Liver (tissue), 9 donors: ENCODE measurements around the gene PSMB10. TPM values are rescaled to one million over a fixed set of nuclear protein-coding genes. Genes with fewer than 3 reads are reported as not detected.

ENCODE experiments used
- DNase-seq: peaks from one replicate; pipeline ENCODE4 v3.0.0-alpha.2; 2017; ENCODE audit warnings: low spot score
- H3K27ac ChIP-seq, 2 donors: one replicate each; pipeline ENCODE4 v1.7.0; 2013; ENCODE audit warnings: inconsistent platforms in 2 of 2, low read length in 2 of 2, control low read depth in 1 of 2, low read depth in 1 of 2, mild to moderate bottlenecking in 1 of 2
- H3K27me3 ChIP-seq, 4 donors: one replicate each; pipeline versions ENCODE4 v1.6.1 to v1.7.0; 2013; ENCODE audit warnings: low read length in 3 of 4, inconsistent platforms in 1 of 4, mild to moderate bottlenecking in 1 of 4, moderate library complexity in 1 of 4; ENCODE audit not compliant: control insufficient read depth in 4 of 4, insufficient read depth in 4 of 4
- H3K36me3 ChIP-seq, 4 donors: one replicate each; pipeline versions ENCODE4 v1.6.1 to v1.7.0; 2013; ENCODE audit warnings: low read length in 3 of 4, mild to moderate bottlenecking in 3 of 4, low read depth in 1 of 4, moderate library complexity in 1 of 4; ENCODE audit not compliant: control insufficient read depth in 4 of 4, insufficient read depth in 3 of 4
- H3K4me1 ChIP-seq, 4 donors: one replicate each; pipeline versions ENCODE4 v1.6.1 to v1.7.0; 2013; ENCODE audit warnings: low read length in 3 of 4, mild to moderate bottlenecking in 3 of 4, moderate library complexity in 1 of 4; ENCODE audit not compliant: control insufficient read depth in 4 of 4, insufficient read depth in 4 of 4
- H3K4me3 ChIP-seq, 3 donors: one replicate each; pipeline versions ENCODE4 v1.6.1 to v1.7.0; 2013; ENCODE audit warnings: low read length in 3 of 3, control low read depth in 1 of 3, low read depth in 1 of 3, mild to moderate bottlenecking in 1 of 3
- H3K9ac ChIP-seq, 2 donors: one replicate each; pipeline ENCODE4 v1.7.0; 2013; ENCODE audit warnings: low read length in 2 of 2, mild to moderate bottlenecking in 2 of 2, moderate library complexity in 2 of 2, control low read depth in 1 of 2, low read depth in 1 of 2
- H3K9me3 ChIP-seq, 4 donors: one replicate each; pipeline versions ENCODE4 v1.6.1 to v1.7.0; 2013; ENCODE audit warnings: low read length in 3 of 4; ENCODE audit not compliant: control insufficient read depth in 4 of 4
- EGR1 ChIP-seq, 2 donors: IDR thresholded peaks; 2 replicates each; pipeline ENCODE4 v1.6.1; 2016 to 2018; ENCODE audit warnings: antibody characterized with exemption in 2 of 2, low read depth in 2 of 2
- FOXA1 ChIP-seq: IDR thresholded peaks from 2 replicates; pipeline ENCODE4 v1.6.1; 2016; ENCODE audit warnings: antibody characterized with exemption
- FOXA2 ChIP-seq: IDR thresholded peaks from 2 replicates; pipeline ENCODE4 v1.6.1; 2016; ENCODE audit warnings: antibody characterized with exemption
- GABPA ChIP-seq, 2 donors: IDR thresholded peaks in 1 of 2; conservative IDR thresholded peaks in 1 of 2; 2 replicates each; pipeline ENCODE4 v1.6.1; 2016; ENCODE audit warnings: antibody characterized with exemption in 2 of 2, mild to moderate bottlenecking in 1 of 2, moderate library complexity in 1 of 2
- HNF4A ChIP-seq, 2 donors: conservative IDR thresholded peaks; 2 replicates each; pipeline ENCODE4 v1.6.1; 2016; ENCODE audit warnings: antibody characterized with exemption in 2 of 2, mild to moderate bottlenecking in 2 of 2
- HNF4G ChIP-seq: IDR thresholded peaks from 2 replicates; pipeline ENCODE4 v1.6.1; 2016; ENCODE audit warnings: antibody characterized with exemption
- JUND ChIP-seq, 2 donors: IDR thresholded peaks; 2 replicates each; pipeline ENCODE4 v1.6.1; 2016; ENCODE audit warnings: antibody characterized with exemption in 2 of 2
- NR2F2 ChIP-seq: IDR thresholded peaks from 2 replicates; pipeline ENCODE4 v1.6.1; 2016; ENCODE audit warnings: antibody characterized with exemption
- RAD21 ChIP-seq, 2 donors: IDR thresholded peaks; 2 replicates each; pipeline ENCODE4 v1.6.1; 2016; ENCODE audit warnings: antibody characterized with exemption in 2 of 2, mild to moderate bottlenecking in 2 of 2
- RXRA ChIP-seq, 2 donors: IDR thresholded peaks; 2 replicates each; pipeline ENCODE4 v1.6.1; 2017 to 2018; ENCODE audit warnings: antibody characterized with exemption in 2 of 2, mild to moderate bottlenecking in 1 of 2
- SP1 ChIP-seq: IDR thresholded peaks from 2 replicates; pipeline ENCODE4 v1.6.1; 2018; ENCODE audit warnings: antibody characterized with exemption, mild to moderate bottlenecking
- TAF1 ChIP-seq: conservative IDR thresholded peaks from 2 replicates; pipeline ENCODE4 v1.6.1; 2016; ENCODE audit warnings: antibody characterized with exemption, mild to moderate bottlenecking
- YY1 ChIP-seq: IDR thresholded peaks from 2 replicates; pipeline ENCODE4 v1.6.1; 2016; ENCODE audit warnings: antibody characterized with exemption, mild to moderate bottlenecking
- WGBS: extraction: QIAGEN DNeasy Blood & Tissue Kit; methylation state at CpG from one replicate; pipeline ENCODE4 v1.1.7; 2013; 5-methylcytosine and 5-hydroxymethylcytosine counted together
- polyA plus RNA-seq, 2 donors: library from polyadenylated mRNA; stranded (reverse) in 1 of 2; unstranded in 1 of 2; fragments of 200-250 nt in 1 of 2; fragments of >200 nt in 1 of 2; fragmentation: Nextera tagmentation in 1 of 2; extraction: Ambion mirVana in 1 of 2; gene quantifications; one replicate each; pipeline versions ENCODE4 v1.2.1 to v1.2.3, GENCODE V29; 2013 to 2015
- total RNA-seq, 2 donors: library from RNA; depleted of rRNA; stranded (reverse); fragments of >200 nt; gene quantifications; one replicate each; pipeline ENCODE4 v1.2.3, GENCODE V29; 2014
- TF ChIP-seq, protein P1 (sequence below): fragments of 150-350 bp; IDR thresholded peaks from 2 replicates; pipeline ENCODE4 v1.5.1; 2017; ENCODE audit warnings: improper control_type of control experiment, low read depth, low read length; ENCODE audit not compliant: missing input control
- TF ChIP-seq, protein P2 (sequence below): IDR thresholded peaks from 2 replicates; pipeline ENCODE4 v1.6.1; 2016; ENCODE audit warnings: antibody characterized with exemption
- TF ChIP-seq, protein P3 (sequence below): IDR thresholded peaks from 2 replicates; pipeline ENCODE4 v1.6.1; 2016; ENCODE audit warnings: antibody characterized with exemption
- TF ChIP-seq, protein P4 (sequence below): IDR thresholded peaks from 2 replicates; pipeline ENCODE4 v1.6.1; 2016; ENCODE audit warnings: antibody characterized with exemption
- TF ChIP-seq, protein P5 (sequence below): IDR thresholded peaks from 2 replicates; pipeline ENCODE4 v1.6.1; 2016; ENCODE audit warnings: antibody characterized with exemption, mild to moderate bottlenecking
- donor health status: healthy.
- donor health status: healthy.
- donor health status: healthy.
- donor health status: healthy.
- donor health status: healthy.

The PSMB10 gene
- total and polyA plus RNA-seq, 4 donors = 24.8 to 48.2 (median 32.3) TPM

DNA sequence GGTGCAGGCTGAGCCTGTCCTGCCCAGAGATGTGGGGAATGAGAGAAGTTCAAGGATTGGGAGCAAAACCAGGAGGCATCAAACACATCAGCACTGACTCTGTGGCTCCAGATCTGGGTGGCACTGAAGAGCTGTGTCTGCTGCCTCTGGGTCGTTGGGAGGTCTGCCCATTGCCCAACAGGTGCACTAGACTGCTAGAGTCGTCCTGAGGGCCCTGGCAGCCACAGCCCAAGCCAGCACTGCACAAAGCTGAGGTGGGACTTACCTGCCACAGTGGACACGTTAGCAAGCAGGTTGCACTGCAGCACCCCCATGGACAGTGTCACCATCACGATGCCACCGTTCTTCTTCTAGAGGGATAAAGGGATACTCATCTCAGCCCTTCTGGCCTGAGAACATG lies 40.4 kb upstream of the PSMB10 start:
- TF ChIP-seq RAD21 (IDR thresholded peaks at IDR 0.05) (no peak), GABPA (IDR thresholded peaks at IDR 0.05 in 1 of 2, conservative IDR thresholded peaks at IDR 0.05 in 1 of 2) (no peak), NR2F2 (no peak), FOXA2 (no peak), HNF4A (conservative IDR thresholded peaks at IDR 0.05) (no peak), HNF4G (no peak), RXRA (IDR thresholded peaks at IDR 0.05) (no peak)
- TF ChIP-seq, protein P1, sequence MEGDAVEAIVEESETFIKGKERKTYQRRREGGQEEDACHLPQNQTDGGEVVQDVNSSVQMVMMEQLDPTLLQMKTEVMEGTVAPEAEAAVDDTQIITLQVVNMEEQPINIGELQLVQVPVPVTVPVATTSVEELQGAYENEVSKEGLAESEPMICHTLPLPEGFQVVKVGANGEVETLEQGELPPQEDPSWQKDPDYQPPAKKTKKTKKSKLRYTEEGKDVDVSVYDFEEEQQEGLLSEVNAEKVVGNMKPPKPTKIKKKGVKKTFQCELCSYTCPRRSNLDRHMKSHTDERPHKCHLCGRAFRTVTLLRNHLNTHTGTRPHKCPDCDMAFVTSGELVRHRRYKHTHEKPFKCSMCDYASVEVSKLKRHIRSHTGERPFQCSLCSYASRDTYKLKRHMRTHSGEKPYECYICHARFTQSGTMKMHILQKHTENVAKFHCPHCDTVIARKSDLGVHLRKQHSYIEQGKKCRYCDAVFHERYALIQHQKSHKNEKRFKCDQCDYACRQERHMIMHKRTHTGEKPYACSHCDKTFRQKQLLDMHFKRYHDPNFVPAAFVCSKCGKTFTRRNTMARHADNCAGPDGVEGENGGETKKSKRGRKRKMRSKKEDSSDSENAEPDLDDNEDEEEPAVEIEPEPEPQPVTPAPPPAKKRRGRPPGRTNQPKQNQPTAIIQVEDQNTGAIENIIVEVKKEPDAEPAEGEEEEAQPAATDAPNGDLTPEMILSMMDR = no peak
- TF ChIP-seq, protein P2, sequence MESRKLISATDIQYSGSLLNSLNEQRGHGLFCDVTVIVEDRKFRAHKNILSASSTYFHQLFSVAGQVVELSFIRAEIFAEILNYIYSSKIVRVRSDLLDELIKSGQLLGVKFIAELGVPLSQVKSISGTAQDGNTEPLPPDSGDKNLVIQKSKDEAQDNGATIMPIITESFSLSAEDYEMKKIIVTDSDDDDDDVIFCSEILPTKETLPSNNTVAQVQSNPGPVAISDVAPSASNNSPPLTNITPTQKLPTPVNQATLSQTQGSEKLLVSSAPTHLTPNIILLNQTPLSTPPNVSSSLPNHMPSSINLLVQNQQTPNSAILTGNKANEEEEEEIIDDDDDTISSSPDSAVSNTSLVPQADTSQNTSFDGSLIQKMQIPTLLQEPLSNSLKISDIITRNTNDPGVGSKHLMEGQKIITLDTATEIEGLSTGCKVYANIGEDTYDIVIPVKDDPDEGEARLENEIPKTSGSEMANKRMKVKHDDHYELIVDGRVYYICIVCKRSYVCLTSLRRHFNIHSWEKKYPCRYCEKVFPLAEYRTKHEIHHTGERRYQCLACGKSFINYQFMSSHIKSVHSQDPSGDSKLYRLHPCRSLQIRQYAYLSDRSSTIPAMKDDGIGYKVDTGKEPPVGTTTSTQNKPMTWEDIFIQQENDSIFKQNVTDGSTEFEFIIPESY = no peak
- TF ChIP-seq, protein P3, sequence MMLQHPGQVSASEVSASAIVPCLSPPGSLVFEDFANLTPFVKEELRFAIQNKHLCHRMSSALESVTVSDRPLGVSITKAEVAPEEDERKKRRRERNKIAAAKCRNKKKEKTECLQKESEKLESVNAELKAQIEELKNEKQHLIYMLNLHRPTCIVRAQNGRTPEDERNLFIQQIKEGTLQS = no peak
- no peaks in the 10 kb centered on the region for H3K4me1 ChIP-seq
- H3K9me3 ChIP-seq = no peaks in the 10 kb centered on the region
- H3K9ac ChIP-seq = no peak overlapping the region
- DNase-seq = no peak
- H3K36me3 ChIP-seq = no peaks in the 10 kb centered on the region
- H3K27ac ChIP-seq = no peak overlapping the region
- 69% methylated on average over 5 of the region's 5 CpGs for WGBS
- no peaks in the 10 kb centered on the region for H3K27me3 ChIP-seq
- no peak overlapping the region for H3K4me3 ChIP-seq

DNA sequence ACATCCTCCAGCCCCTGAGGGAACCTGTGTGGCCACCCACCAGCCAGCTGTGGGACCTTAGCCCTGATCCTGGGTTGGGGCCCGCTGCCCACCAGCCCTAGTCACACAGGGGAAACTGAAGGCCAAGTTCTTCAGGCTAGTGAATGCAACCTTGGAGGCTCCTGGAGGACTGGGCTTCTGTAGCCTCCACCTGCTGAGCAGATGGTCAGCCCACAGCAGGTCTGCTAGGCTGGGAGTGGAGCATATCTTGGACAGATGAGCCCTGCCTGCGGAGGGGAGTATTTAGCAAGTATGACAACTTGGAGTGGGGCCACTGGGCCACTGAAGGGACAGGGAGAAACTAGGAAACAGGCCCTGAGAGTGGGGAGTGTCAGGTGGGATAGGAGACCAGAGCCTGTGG lies 39.6 kb upstream of the PSMB10 start:
- no peak overlapping the region for H3K9ac ChIP-seq
- TF ChIP-seq GABPA (IDR thresholded peaks at IDR 0.05 in 1 of 2, conservative IDR thresholded peaks at IDR 0.05 in 1 of 2) = no peak
- TF ChIP-seq HNF4G = no peak
- TF ChIP-seq YY1 = no peak
- TF ChIP-seq NR2F2 = no peak
- TF ChIP-seq, protein P2 = no peak
- no peak for TF ChIP-seq JUND (IDR thresholded peaks at IDR 0.05)
- TF ChIP-seq, protein P1 = no peak
- no peak for TF ChIP-seq FOXA2
- TF ChIP-seq, protein P3 = no peak
- no peak for TF ChIP-seq RXRA (IDR thresholded peaks at IDR 0.05)
- TF ChIP-seq HNF4A (conservative IDR thresholded peaks at IDR 0.05) = no peak
- TF ChIP-seq FOXA1 = no peak
- no peak for TF ChIP-seq TAF1
- no peak for TF ChIP-seq SP1
- no peak for TF ChIP-seq EGR1 (IDR thresholded peaks at IDR 0.05; ENCODE audit: low read depth in 2 of 2)
- TF ChIP-seq, protein P4, sequence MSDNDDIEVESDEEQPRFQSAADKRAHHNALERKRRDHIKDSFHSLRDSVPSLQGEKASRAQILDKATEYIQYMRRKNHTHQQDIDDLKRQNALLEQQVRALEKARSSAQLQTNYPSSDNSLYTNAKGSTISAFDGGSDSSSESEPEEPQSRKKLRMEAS = no peak
- TF ChIP-seq, protein P5, sequence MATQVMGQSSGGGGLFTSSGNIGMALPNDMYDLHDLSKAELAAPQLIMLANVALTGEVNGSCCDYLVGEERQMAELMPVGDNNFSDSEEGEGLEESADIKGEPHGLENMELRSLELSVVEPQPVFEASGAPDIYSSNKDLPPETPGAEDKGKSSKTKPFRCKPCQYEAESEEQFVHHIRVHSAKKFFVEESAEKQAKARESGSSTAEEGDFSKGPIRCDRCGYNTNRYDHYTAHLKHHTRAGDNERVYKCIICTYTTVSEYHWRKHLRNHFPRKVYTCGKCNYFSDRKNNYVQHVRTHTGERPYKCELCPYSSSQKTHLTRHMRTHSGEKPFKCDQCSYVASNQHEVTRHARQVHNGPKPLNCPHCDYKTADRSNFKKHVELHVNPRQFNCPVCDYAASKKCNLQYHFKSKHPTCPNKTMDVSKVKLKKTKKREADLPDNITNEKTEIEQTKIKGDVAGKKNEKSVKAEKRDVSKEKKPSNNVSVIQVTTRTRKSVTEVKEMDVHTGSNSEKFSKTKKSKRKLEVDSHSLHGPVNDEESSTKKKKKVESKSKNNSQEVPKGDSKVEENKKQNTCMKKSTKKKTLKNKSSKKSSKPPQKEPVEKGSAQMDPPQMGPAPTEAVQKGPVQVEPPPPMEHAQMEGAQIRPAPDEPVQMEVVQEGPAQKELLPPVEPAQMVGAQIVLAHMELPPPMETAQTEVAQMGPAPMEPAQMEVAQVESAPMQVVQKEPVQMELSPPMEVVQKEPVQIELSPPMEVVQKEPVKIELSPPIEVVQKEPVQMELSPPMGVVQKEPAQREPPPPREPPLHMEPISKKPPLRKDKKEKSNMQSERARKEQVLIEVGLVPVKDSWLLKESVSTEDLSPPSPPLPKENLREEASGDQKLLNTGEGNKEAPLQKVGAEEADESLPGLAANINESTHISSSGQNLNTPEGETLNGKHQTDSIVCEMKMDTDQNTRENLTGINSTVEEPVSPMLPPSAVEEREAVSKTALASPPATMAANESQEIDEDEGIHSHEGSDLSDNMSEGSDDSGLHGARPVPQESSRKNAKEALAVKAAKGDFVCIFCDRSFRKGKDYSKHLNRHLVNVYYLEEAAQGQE = no peak
- TF ChIP-seq RAD21 (IDR thresholded peaks at IDR 0.05) = no peak
- H3K27ac ChIP-seq = no peak overlapping the region
- no peaks in the 10 kb centered on the region for H3K4me1 ChIP-seq
- no peaks in the 10 kb centered on the region for H3K27me3 ChIP-seq
- 99% methylated on average over 2 of the region's 2 CpGs for WGBS
- H3K4me3 ChIP-seq = no peak overlapping the region
- no peaks in the 10 kb centered on the region for H3K9me3 ChIP-seq
- H3K36me3 ChIP-seq = no peaks in the 10 kb centered on the region
- no peak for DNase-seq
